Retinal pigment epithelial cell (primary cell): ENCODE data around the gene ARL6IP4.

Experiments
- DNase-seq: peaks from one replicate; pipeline ENCODE4 v3.0.0-alpha.2; 2010; ENCODE audit warnings: low read depth
- H3K4me3 ChIP-seq: 2 replicates; pipeline ENCODE4 v1.5.1; 2011; ENCODE audit warnings: mild to moderate bottlenecking, low read length, control low read depth, moderate library complexity
- CTCF ChIP-seq: conservative IDR thresholded peaks from 2 replicates; pipeline ENCODE4 v1.5.1; 2011; ENCODE audit warnings: low read depth, low read length, control low read depth, inconsistent platforms

The ARL6IP4 gene

GRCh38 chr12:122958198-122958888 is 22.1 kb upstream of the ARL6IP4 start:
- no peak overlapping the region for H3K4me3 ChIP-seq
- no peak for DNase-seq
- TF ChIP-seq CTCF, result no peak

GRCh38 chr12:122959566-122960192 is 20.8 kb upstream of the ARL6IP4 start:
- TF ChIP-seq CTCF, result no peak
- DNase-seq, result no peak

GRCh38 chr12:122960193-122960569 is 20.3 kb upstream of the ARL6IP4 start:
- H3K4me3 ChIP-seq, result no peak overlapping the region
- DNase-seq, result no peak
- no peak for TF ChIP-seq CTCF

More at GRCh38 chr12:122959566-122960192, 20.8 kb upstream of the ARL6IP4 start:
- no peak overlapping the region for H3K4me3 ChIP-seq

- no peak for TF ChIP-seq CTCF
- no peak for DNase-seq
- H3K4me3 ChIP-seq, result no peak overlapping the region
Observed at GRCh38 chr12:122961531-122962329, 18.8 kb upstream of the ARL6IP4 start.

- no peak for TF ChIP-seq CTCF
- peak; percentile 43 for DNase-seq
- peak overlapping the region; percentile 15 for H3K4me3 ChIP-seq
Observed at GRCh38 chr12:122963941-122964265, 16.6 kb upstream of the ARL6IP4 start.

- H3K4me3 ChIP-seq, result peak overlapping the region; percentile 84
- DNase-seq, result no peak
- TF ChIP-seq CTCF, result no peak
Observed at GRCh38 chr12:122964439-122965257, 15.8 kb upstream of the ARL6IP4 start.
